Adrenal gland (tissue), 12 donors: ENCODE results near the gene MCCC1. TPM values are rescaled to one million over a fixed set of nuclear protein-coding genes. Genes with fewer than 3 reads are reported as not detected.

Source experiments
- DNase-seq, 7 donors: peaks; one replicate each; pipeline ENCODE4 v3.0.0-alpha.2; 2019 to 2020
- H3K27ac ChIP-seq, 5 donors: fragments of 200-600 bp; sonication (generic) in 4 of 5; 1 replicate in 3 of 5; 2 replicates in 2 of 5; pipeline versions ENCODE4 v1.5.1 to v1.8.0; 2016 to 2020; ENCODE audit warnings: mild to moderate bottlenecking in 1 of 5
- H3K27me3 ChIP-seq: fragments of 200-600 bp; 2 replicates; pipeline ENCODE4 v1.8.0; 2021
- H3K36me3 ChIP-seq, 2 donors: fragments of 200-600 bp; replicated peaks in 1 of 2; 1 replicate in 1 of 2; 2 replicates in 1 of 2; pipeline versions ENCODE4 v1.5.1 to v1.8.0; 2018 to 2022
- H3K4me1 ChIP-seq, 2 donors: fragments of 200-600 bp; replicated peaks in 1 of 2; 1 replicate in 1 of 2; 2 replicates in 1 of 2; pipeline versions ENCODE4 v1.5.1 to v1.8.0; 2018 to 2021
- H3K4me3 ChIP-seq, 4 donors: fragments of 200-600 bp; sonication (generic) in 3 of 4; one replicate each; pipeline ENCODE4 v1.5.1; 2016 to 2018
- H3K9me3 ChIP-seq, 3 donors: fragments of 200-600 bp; sonication (generic) in 1 of 3; replicated peaks in 1 of 3; 1 replicate in 2 of 3; 2 replicates in 1 of 3; pipeline versions ENCODE4 v1.5.1 to v1.8.0; 2016 to 2021
- CTCF ChIP-seq, 6 experiments: fragments of 450-650 bp in 4 of 6; fragments of 200-600 bp in 2 of 6; sonication (generic) in 1 of 6; IDR thresholded peaks; 1 replicate in 5 of 6; 2 replicates in 1 of 6; pipeline versions ENCODE4 v1.5.1 to v1.8.0; 2016 to 2021; ENCODE audit warnings: antibody characterized with exemption in 6 of 6, mild to moderate bottlenecking in 2 of 6, moderate library complexity in 1 of 6
- POLR2A ChIP-seq, 2 donors: fragments of 450-650 bp; IDR thresholded peaks; one replicate each; pipeline ENCODE4 v1.6.1; 2017; ENCODE audit warnings: antibody characterized with exemption in 2 of 2, mild to moderate bottlenecking in 2 of 2, moderate library complexity in 1 of 2
- WGBS, 4 donors: extraction: QIAGEN DNeasy Blood & Tissue Kit in 2 of 4; methylation state at CpG; one replicate each; pipeline versions ENCODE4 v1.1.5 to v1.1.7; 2013 to 2017; 5-methylcytosine and 5-hydroxymethylcytosine counted together
- intact Hi-C, 2 donors: fragments of 100-400 bp; cut with DNase I; formaldehyde crosslinking; loops; one replicate each; pipeline versions ENCODE4 v1.14.1 to v1.15.0; 2022 to 2023
- polyA plus RNA-seq, 3 donors: library from polyadenylated mRNA; stranded (reverse); fragments of 200-250 nt in 2 of 3; fragments of 350-450 nt in 1 of 3; fragmentation: Illumina TruSeq in 1 of 3; extraction: RNeasy Lipid Tissue Mini Kit (QIAGEN cat#74804) in 1 of 3; gene quantifications; one replicate each; pipeline ENCODE4 v1.2.3, GENCODE V29; 2013 to 2014
- total RNA-seq, 9 donors: library from RNA; depleted of rRNA in 4 of 9; stranded (reverse); fragments of >200 nt in 4 of 9; fragments of 120-200 nt in 1 of 9; fragmentation: NEBNext Ultra II Directional in 1 of 9; extraction: Animal tissue kit (Norgen Biotek cat#: 25700) in 1 of 9; gene quantifications; one replicate each; pipeline versions ENCODE4 v1.1.0 to v1.2.4, GENCODE V29; 2013 to 2023
- donor health status: healthy with polysubstance abuse.
- donor health status: Bipolar disorder and iron deficiency.
- donor health status: DM: yes; HTN: yes; CAD: no.
- donor health status: DM: no; HTN: no; CAD: no.
- donor health status: DM: no; HTN: no; CAD: no.
- donor health status: DM: yes; HTN: yes; CAD: no.

The MCCC1 gene
- total and polyA plus RNA-seq, 12 donors = 40.9 to 137 (median 53.5) TPM

- H3K4me1 ChIP-seq = peaks cover 10 to 12% of the 10 kb centered on the region in 2 donors
- no peaks in the 10 kb centered on the region for H3K27me3 ChIP-seq
- no peak for TF ChIP-seq POLR2A (IDR thresholded peaks at IDR 0.05)
- TF ChIP-seq CTCF (IDR thresholded peaks at IDR 0.05) = no peak
- intact Hi-C loops = no loop called here
- H3K9me3 ChIP-seq = no peaks in the 10 kb centered on the region
- H3K27ac ChIP-seq = no peak overlapping the region
- no peaks in the 10 kb centered on the region for H3K36me3 ChIP-seq
- no peak overlapping the region for H3K4me3 ChIP-seq
- peak in 1 of 7 donors; percentile 58 for DNase-seq
Observed at GRCh38 chr3:182983876-182984275, 115.4 kb downstream of the MCCC1 start.

GRCh38 chr3:182981038-182981380, 118.3 kb downstream of the MCCC1 start:
- no peaks in the 10 kb centered on the region for H3K36me3 ChIP-seq
- H3K4me3 ChIP-seq = peak overlapping the region in 2 of 4 donors; percentile 54 to 98
- 61 to 70% (median 67%) methylated on average over 10 of the region's 10 CpGs for WGBS, 4 donors
- no peaks in the 10 kb centered on the region for H3K9me3 ChIP-seq
- H3K27ac ChIP-seq = peak overlapping the region in 3 of 5 donors; percentile 76 to 97 (median 76)
- DNase-seq = peak in 4 of 7 donors; percentile 4 to 31 (median 22)
- no peaks in the 10 kb centered on the region for H3K27me3 ChIP-seq
- intact Hi-C loops = no loop called here
- H3K4me1 ChIP-seq = peaks cover 13 to 26% of the 10 kb centered on the region in 2 donors
- TF ChIP-seq POLR2A (IDR thresholded peaks at IDR 0.05) (no peak), CTCF (IDR thresholded peaks at IDR 0.05) (no peak)

- TF ChIP-seq POLR2A (IDR thresholded peaks at IDR 0.05) (peak; percentile 80 to 85), CTCF (IDR thresholded peaks at IDR 0.05) (no peak)
- peak within 1 kb of the TSS in 3 of 4 donors; percentile 54 to 98 (median 75) for H3K4me3 ChIP-seq
- peaks cover 13 to 26% of the 10 kb centered on the region in 2 donors for H3K4me1 ChIP-seq
- H3K9me3 ChIP-seq = no peaks in the 10 kb centered on the region
- no peaks in the 10 kb centered on the region for H3K27me3 ChIP-seq
- WGBS, 4 donors = 0 to 2% (median 0%) methylated on average over 10 to 104 of the region's 106 CpGs
- no peaks in the 10 kb centered on the region for H3K36me3 ChIP-seq
- intact Hi-C loops = no loop called here
- DNase-seq = peak; percentile 88 to 93 (median 92)
- H3K27ac ChIP-seq = peak within 1 kb of the TSS in 3 of 5 donors; percentile 76 to 97 (median 76)
Observed at GRCh38 chr3:182980204-182981037, 118.9 kb downstream of the MCCC1 start, which contains the start of gene DCUN1D1. DCUN1D1 (minus strand) TSS chr3:182980538; CDS start chr3:182980489, 49 bp downstream.

- Histone ChIP-seq H3K36me3 (no peaks in the 10 kb centered on the region), H3K9me3 (no peaks in the 10 kb centered on the region), H3K4me3 (peak overlapping the region in 3 of 4 donors; percentile 54 to 98 (median 75)), H3K27me3 (no peaks in the 10 kb centered on the region), H3K27ac (peak overlapping the region in 3 of 5 donors; percentile 76 to 97 (median 76)), H3K4me1 (peaks cover 13 to 26% of the 10 kb centered on the region in 2 donors)
- peak in 5 of 7 donors; percentile 25 to 37 (median 30) for DNase-seq
- WGBS, 4 donors = 0 to 1% (median 0%) methylated on average over 9 to 28 of the region's 29 CpGs
- TF ChIP-seq POLR2A (IDR thresholded peaks at IDR 0.05) (no peak), CTCF (IDR thresholded peaks at IDR 0.05) (no peak)
- intact Hi-C loops = no loop called here
Observed at GRCh38 chr3:182979674-182980191, 119.6 kb downstream of the MCCC1 start.
